Amniotic epithelial cell (primary cell): ENCODE data around the gene ADAP1.

ENCODE experiments used
- DNase-seq: peaks from one replicate; pipeline ENCODE4 v3.0.0-alpha.2; 2010; ENCODE audit warnings: low read depth

The ADAP1 gene

GRCh38 chr7:861222-861621 is 93.3 kb downstream of the ADAP1 start:
- no peak for DNase-seq

- no peak for DNase-seq
These were observed 94.3 kb downstream of the ADAP1 start for GRCh38 chr7:860149-860548.

- DNase-seq = no peak
These were observed 95.0 kb downstream of the ADAP1 start for GRCh38 chr7:859359-860030.

GRCh38 chr7:857661-858060 is 96.8 kb downstream of the ADAP1 start:
- DNase-seq = no peak

- DNase-seq = no peak
These were observed 97.9 kb downstream of the ADAP1 start for GRCh38 chr7:856444-857095.

GRCh38 chr7:855686-856369 is 98.7 kb downstream of the ADAP1 start:
- no peak for DNase-seq

- DNase-seq = no peak
These were observed 100.2 kb downstream of the ADAP1 start for GRCh38 chr7:854118-854775.

GRCh38 chr7:853366-854117 is 100.9 kb downstream of the ADAP1 start:
- DNase-seq = no peak

GRCh38 chr7:851204-851603 is 103.3 kb downstream of the ADAP1 start:
- DNase-seq = no peak

GRCh38 chr7:849781-850180 is 104.7 kb downstream of the ADAP1 start:
- DNase-seq = no peak

- DNase-seq = no peak
These were observed 105.3 kb downstream of the ADAP1 start for GRCh38 chr7:849145-849544.
